Tibial nerve (tissue), 4 donors: ENCODE results near the gene MARK2. TPM values are rescaled to one million over a fixed set of nuclear protein-coding genes. Genes with fewer than 3 reads are reported as not detected.

Experiments used
- DNase-seq, 2 donors: peaks; one replicate each; pipeline ENCODE4 v3.0.0-alpha.2; 2019; ENCODE audit warnings: low spot score in 2 of 2
- H3K27ac ChIP-seq, 4 donors: fragments of 200-600 bp; sonication (generic) in 3 of 4; one replicate each; pipeline ENCODE4 v1.5.1; 2017 to 2019; ENCODE audit warnings: mild to moderate bottlenecking in 1 of 4
- H3K27me3 ChIP-seq, 2 donors: fragments of 200-600 bp; sonication (generic) in 1 of 2; one replicate each; pipeline versions ENCODE4 v1.5.1 to v1.6.0; 2017 to 2019
- H3K36me3 ChIP-seq, 3 donors: fragments of 200-600 bp; sonication (generic); one replicate each; pipeline ENCODE4 v1.5.1; 2018 to 2019
- H3K4me1 ChIP-seq, 4 donors: fragments of 200-600 bp; sonication (generic) in 3 of 4; one replicate each; pipeline ENCODE4 v1.5.1; 2017 to 2019
- H3K4me3 ChIP-seq, 4 donors: fragments of 200-600 bp; sonication (generic) in 3 of 4; one replicate each; pipeline ENCODE4 v1.5.1; 2017 to 2019; ENCODE audit warnings: mild to moderate bottlenecking in 1 of 4, moderate library complexity in 1 of 4
- H3K9me3 ChIP-seq, 4 donors: fragments of 200-600 bp; sonication (generic) in 3 of 4; one replicate each; pipeline ENCODE4 v1.5.1; 2017 to 2019
- EP300 ChIP-seq, 2 donors: sonication (generic); formaldehyde crosslinking; IDR thresholded peaks; one replicate each; pipeline ENCODE4 v1.6.1; 2017; ENCODE audit warnings: antibody characterized with exemption in 2 of 2, mild to moderate bottlenecking in 1 of 2
- POLR2A ChIP-seq, 2 donors: fragments of 450-650 bp; IDR thresholded peaks; one replicate each; pipeline ENCODE4 v1.6.1; 2017; ENCODE audit warnings: antibody characterized with exemption in 2 of 2, mild to moderate bottlenecking in 2 of 2, moderate library complexity in 2 of 2
- WGBS, 2 donors: methylation state at CpG; one replicate each; pipeline ENCODE4 v1.1.5; 2018; 5-methylcytosine and 5-hydroxymethylcytosine counted together
- total RNA-seq, 4 donors: library from RNA; depleted of rRNA; stranded (reverse); fragments of >200 nt; gene quantifications; one replicate each; pipeline ENCODE4 v1.1.0, GENCODE V29; 2016
- TF ChIP-seq, protein P1 (sequence below), 5 experiments: fragments of 200-600 bp in 3 of 5; fragments of 450-650 bp in 2 of 5; sonication (generic) in 3 of 5; IDR thresholded peaks; one replicate each; pipeline ENCODE4 v1.5.1; 2016 to 2019; ENCODE audit warnings: antibody characterized with exemption in 5 of 5, mild to moderate bottlenecking in 3 of 5, moderate library complexity in 2 of 5

MARK2 gene
- total RNA-seq, 4 donors from 2014 or later: 22.1 to 32.1 (median 23.6) TPM

- peaks cover 0 to 23% (median 11%) of the 10 kb centered on the region in 4 donors for H3K4me1 ChIP-seq
- H3K4me3 ChIP-seq: peak overlapping the region; percentile 79 to 96 (median 85)
- no peak for TF ChIP-seq EP300 (IDR thresholded peaks at IDR 0.05)
- TF ChIP-seq, protein P1, sequence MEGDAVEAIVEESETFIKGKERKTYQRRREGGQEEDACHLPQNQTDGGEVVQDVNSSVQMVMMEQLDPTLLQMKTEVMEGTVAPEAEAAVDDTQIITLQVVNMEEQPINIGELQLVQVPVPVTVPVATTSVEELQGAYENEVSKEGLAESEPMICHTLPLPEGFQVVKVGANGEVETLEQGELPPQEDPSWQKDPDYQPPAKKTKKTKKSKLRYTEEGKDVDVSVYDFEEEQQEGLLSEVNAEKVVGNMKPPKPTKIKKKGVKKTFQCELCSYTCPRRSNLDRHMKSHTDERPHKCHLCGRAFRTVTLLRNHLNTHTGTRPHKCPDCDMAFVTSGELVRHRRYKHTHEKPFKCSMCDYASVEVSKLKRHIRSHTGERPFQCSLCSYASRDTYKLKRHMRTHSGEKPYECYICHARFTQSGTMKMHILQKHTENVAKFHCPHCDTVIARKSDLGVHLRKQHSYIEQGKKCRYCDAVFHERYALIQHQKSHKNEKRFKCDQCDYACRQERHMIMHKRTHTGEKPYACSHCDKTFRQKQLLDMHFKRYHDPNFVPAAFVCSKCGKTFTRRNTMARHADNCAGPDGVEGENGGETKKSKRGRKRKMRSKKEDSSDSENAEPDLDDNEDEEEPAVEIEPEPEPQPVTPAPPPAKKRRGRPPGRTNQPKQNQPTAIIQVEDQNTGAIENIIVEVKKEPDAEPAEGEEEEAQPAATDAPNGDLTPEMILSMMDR (IDR thresholded peaks at IDR 0.05): no peak
- TF ChIP-seq POLR2A (IDR thresholded peaks at IDR 0.05): no peak
- H3K9me3 ChIP-seq: no peaks in the 10 kb centered on the region
- peak overlapping the region; percentile 13 to 84 (median 67) for H3K27ac ChIP-seq
- no peaks in the 10 kb centered on the region for H3K27me3 ChIP-seq
- DNase-seq: peak; percentile 12 to 18
- WGBS, 2 donors: 1% methylated on average over 42 to 46 of the region's 74 CpGs
- H3K36me3 ChIP-seq: peaks cover 0 to 18% (median 2%) of the 10 kb centered on the region in 3 donors
Measured at GRCh38 chr11:63813563-63814382, 25.1 kb upstream of the MARK2 start.

- WGBS, 2 donors: 15 to 18% methylated on average over 7 of the region's 7 CpGs
- no peaks in the 10 kb centered on the region for H3K9me3 ChIP-seq
- H3K27ac ChIP-seq: peak overlapping the region in 3 of 4 donors; percentile 53 to 84 (median 81)
- no peak for TF ChIP-seq EP300 (IDR thresholded peaks at IDR 0.05)
- TF ChIP-seq POLR2A (IDR thresholded peaks at IDR 0.05): no peak
- TF ChIP-seq, protein P1 (IDR thresholded peaks at IDR 0.05): no peak
- no peaks in the 10 kb centered on the region for H3K27me3 ChIP-seq
- H3K36me3 ChIP-seq: peaks cover 0 to 24% (median 8%) of the 10 kb centered on the region in 3 donors
- no peak for DNase-seq
- peak overlapping the region; percentile 79 to 96 (median 85) for H3K4me3 ChIP-seq
- peaks cover 0 to 23% (median 11%) of the 10 kb centered on the region in 4 donors for H3K4me1 ChIP-seq
Measured at GRCh38 chr11:63814383-63814736, 24.6 kb upstream of the MARK2 start.

- Histone ChIP-seq H3K9me3 (no peaks in the 10 kb centered on the region), H3K4me1 (peaks cover 0 to 23% (median 11%) of the 10 kb centered on the region in 4 donors), H3K36me3 (peaks cover 2 to 41% (median 14%) of the 10 kb centered on the region in 3 donors), H3K27me3 (no peaks in the 10 kb centered on the region), H3K27ac (no peak overlapping the region), H3K4me3 (no peak overlapping the region)
- TF ChIP-seq EP300 (IDR thresholded peaks at IDR 0.05) (no peak), POLR2A (IDR thresholded peaks at IDR 0.05) (no peak)
- TF ChIP-seq, protein P1 (IDR thresholded peaks at IDR 0.05): no peak
- 86 to 94% methylated on average over 6 of the region's 6 CpGs for WGBS, 2 donors
- DNase-seq: no peak
Measured at GRCh38 chr11:63816166-63816565, 22.7 kb upstream of the MARK2 start.

GRCh38 chr11:63816732-63817131 lies 22.2 kb upstream of the MARK2 start:
- TF ChIP-seq POLR2A (IDR thresholded peaks at IDR 0.05): no peak
- no peak overlapping the region for H3K4me3 ChIP-seq
- H3K9me3 ChIP-seq: no peaks in the 10 kb centered on the region
- H3K36me3 ChIP-seq: peaks cover 2 to 46% (median 14%) of the 10 kb centered on the region in 3 donors
- peaks cover 0 to 23% (median 11%) of the 10 kb centered on the region in 4 donors for H3K4me1 ChIP-seq
- DNase-seq: no peak
- H3K27ac ChIP-seq: no peak overlapping the region
- no peaks in the 10 kb centered on the region for H3K27me3 ChIP-seq
- 92 to 93% methylated on average over 3 of the region's 3 CpGs for WGBS, 2 donors

DNA sequence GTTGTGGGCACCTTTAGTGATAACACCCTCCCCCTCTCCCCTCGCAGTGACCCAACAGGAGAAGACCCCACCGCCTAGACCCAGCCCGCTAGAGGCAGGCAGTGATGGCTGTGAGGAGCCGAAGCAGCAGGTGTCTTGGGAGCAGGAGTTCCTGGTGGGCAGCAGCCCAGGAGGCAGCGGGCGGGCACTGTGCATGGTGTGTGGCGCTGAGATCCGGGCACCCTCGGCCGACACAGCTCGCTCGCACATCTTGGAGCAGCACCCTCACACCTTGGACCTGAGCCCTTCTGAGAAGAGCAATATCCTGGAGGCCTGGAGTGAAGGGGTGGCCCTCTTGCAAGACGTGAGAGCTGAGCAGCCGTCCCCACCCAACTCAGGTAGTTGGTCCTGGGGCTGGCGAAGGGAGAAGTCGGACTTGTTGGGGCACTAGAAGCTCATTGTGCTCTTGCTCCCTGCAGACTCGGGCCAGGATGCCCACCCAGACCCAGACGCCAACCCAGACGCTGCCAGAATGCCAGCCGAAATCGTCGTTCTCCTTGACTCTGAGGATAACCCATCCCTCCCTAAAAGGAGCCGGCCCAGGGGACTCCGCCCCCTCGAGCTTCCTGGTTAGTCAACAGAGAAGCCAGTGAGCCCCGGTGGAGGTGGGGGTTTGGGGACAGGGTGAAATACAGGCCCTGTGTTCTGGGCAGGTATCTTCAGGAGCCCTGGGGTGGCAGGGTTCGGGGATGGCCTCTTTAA lies 21.0 kb upstream of the MARK2 start:
- Histone ChIP-seq H3K27me3 (no peaks in the 10 kb centered on the region), H3K36me3 (peaks cover 6 to 58% (median 14%) of the 10 kb centered on the region in 3 donors), H3K9me3 (no peaks in the 10 kb centered on the region), H3K27ac (no peak overlapping the region), H3K4me3 (no peak overlapping the region), H3K4me1 (peaks cover 0 to 15% (median 11%) of the 10 kb centered on the region in 4 donors)
- 87 to 88% methylated on average over 23 to 27 of the region's 27 CpGs for WGBS, 2 donors
- no peak for DNase-seq
- TF ChIP-seq POLR2A (IDR thresholded peaks at IDR 0.05) (no peak), EP300 (IDR thresholded peaks at IDR 0.05) (no peak)
- TF ChIP-seq, protein P1 (IDR thresholded peaks at IDR 0.05): no peak
